Type B pancreatic cell (in vitro differentiated cells): ENCODE measurements around the gene SDE2. TPM values are rescaled to one million over a fixed set of nuclear protein-coding genes. Genes with fewer than 3 reads are reported as not detected.
"Not testable (repeated sequence)": the region's sequence is repeated elsewhere in the genome, so short reads cannot be mapped to it uniquely, and the experiment has no call there.

Source experiments
- DNase-seq: peaks from one replicate; pipeline ENCODE4 v3.0.0; 2021; ENCODE audit warnings: mixed read lengths; ENCODE audit not compliant: unreplicated experiment; ENCODE audit errors: extremely low spot score
- H3K27ac Mint-ChIP-seq: 2 replicates; pipeline ENCODE4 v1.8.0; 2021; ENCODE audit warnings: mild to moderate bottlenecking, mixed read lengths
- H3K27me3 Mint-ChIP-seq: 2 replicates; pipeline ENCODE4 v1.8.0; 2021; ENCODE audit warnings: mixed read lengths
- H3K36me3 Mint-ChIP-seq: 2 replicates; pipeline ENCODE4 v1.8.0; 2021; ENCODE audit warnings: mixed read lengths
- H3K4me1 Mint-ChIP-seq: one replicate; pipeline ENCODE4 v1.8.0; 2021; ENCODE audit warnings: mixed read lengths; ENCODE audit not compliant: unreplicated experiment
- H3K4me3 Mint-ChIP-seq: 2 replicates; pipeline ENCODE4 v1.8.0; 2021; ENCODE audit warnings: mild to moderate bottlenecking, mixed read lengths
- H3K9me3 Mint-ChIP-seq: 2 replicates; pipeline ENCODE4 v1.8.0; 2021; ENCODE audit warnings: mixed read lengths
- total RNA-seq: library from RNA; stranded (reverse); gene quantifications from 2 replicates; pipeline ENCODE4 v1.2.1, GENCODE V29; 2021; ENCODE audit warnings: low replicate concordance
- TF ChIP-seq, protein P1 (sequence below): fragments of 200-600 bp; sonication (generic); conservative IDR thresholded peaks from 2 replicates; pipeline ENCODE4 v1.5.0; 2021; ENCODE audit warnings: antibody characterized with exemption, mild to moderate bottlenecking

Gene SDE2
- total RNA-seq, 1 donor from 2014 or later: 15.1 TPM

DNA sequence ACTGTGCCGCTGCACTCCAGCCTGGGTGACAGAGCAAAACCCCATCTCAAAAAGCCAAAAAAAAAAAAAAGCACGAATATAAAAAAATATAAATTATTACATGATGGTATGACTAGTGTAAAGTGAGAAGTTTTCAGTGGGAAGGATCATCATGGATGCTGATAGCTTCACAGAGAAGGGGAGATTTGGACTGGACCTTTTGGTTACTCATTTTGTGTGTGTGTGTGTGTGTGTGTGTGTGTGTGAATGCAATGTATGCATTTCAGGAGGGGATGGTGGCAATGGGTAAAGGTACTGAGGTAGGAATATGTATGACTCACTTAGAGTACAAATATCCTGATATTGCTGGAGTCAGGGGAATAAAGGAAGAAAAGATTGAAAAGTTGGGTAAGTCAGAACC lies 22.7 kb upstream of the SDE2 start:
- peak overlapping the region; percentile 11 for H3K27ac Mint-ChIP-seq

DNA sequence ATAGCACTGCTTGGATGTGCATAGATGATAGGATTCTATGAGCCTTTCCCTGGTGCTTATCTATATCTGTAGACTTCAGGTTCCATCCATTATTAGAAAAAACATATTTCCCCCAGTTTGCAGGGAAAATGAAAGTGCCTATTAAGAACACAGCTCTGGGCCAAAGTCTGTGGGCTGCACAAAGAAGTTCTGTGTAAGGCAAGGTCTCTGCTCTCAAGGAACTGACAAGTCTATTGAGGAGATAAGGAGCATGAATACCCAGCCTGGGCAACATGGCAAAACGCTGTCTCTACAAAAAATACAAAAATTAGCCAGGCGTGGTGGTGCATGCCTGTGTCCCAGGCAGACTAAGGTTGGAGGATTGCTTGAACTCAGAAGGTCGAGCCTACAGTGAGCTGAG lies 22.3 kb upstream of the SDE2 start:
- H3K9me3 Mint-ChIP-seq: no peaks in the 10 kb centered on the region
- TF ChIP-seq, protein P1, sequence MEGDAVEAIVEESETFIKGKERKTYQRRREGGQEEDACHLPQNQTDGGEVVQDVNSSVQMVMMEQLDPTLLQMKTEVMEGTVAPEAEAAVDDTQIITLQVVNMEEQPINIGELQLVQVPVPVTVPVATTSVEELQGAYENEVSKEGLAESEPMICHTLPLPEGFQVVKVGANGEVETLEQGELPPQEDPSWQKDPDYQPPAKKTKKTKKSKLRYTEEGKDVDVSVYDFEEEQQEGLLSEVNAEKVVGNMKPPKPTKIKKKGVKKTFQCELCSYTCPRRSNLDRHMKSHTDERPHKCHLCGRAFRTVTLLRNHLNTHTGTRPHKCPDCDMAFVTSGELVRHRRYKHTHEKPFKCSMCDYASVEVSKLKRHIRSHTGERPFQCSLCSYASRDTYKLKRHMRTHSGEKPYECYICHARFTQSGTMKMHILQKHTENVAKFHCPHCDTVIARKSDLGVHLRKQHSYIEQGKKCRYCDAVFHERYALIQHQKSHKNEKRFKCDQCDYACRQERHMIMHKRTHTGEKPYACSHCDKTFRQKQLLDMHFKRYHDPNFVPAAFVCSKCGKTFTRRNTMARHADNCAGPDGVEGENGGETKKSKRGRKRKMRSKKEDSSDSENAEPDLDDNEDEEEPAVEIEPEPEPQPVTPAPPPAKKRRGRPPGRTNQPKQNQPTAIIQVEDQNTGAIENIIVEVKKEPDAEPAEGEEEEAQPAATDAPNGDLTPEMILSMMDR: no peak
- H3K27me3 Mint-ChIP-seq: no peaks in the 10 kb centered on the region

More for the DNA sequence above, 22.7 kb upstream of the SDE2 start:
- Mint-ChIP-seq H3K4me1 (no peaks in the 10 kb centered on the region), H3K27me3 (no peaks in the 10 kb centered on the region), H3K36me3 (no peaks in the 10 kb centered on the region), H3K4me3 (no peak overlapping the region), H3K9me3 (no peaks in the 10 kb centered on the region)
- TF ChIP-seq, protein P1: no peak
- DNase-seq: no peak

DNA sequence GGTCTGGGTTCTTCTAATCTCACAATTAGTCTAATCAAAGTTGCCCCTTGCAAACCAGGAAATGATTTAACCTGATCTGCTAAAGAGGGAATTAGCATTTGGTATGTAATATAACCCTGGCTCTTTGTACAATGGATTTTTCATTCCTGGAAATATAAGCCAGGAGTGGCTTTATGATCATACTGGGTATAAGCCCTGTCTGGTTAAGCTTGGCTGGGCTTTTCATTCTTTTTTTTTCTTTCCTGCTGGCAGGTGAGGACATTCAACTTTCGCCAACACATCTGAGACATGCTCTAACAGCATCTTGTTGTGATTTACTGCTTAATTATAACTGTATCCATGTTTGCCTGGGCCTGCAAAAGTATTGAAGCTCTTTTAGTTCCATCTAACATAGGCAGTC lies 20.4 kb upstream of the SDE2 start:
- Mint-ChIP-seq H3K27me3 (no peaks in the 10 kb centered on the region), H3K4me3 (no peak overlapping the region), H3K27ac (no peak overlapping the region), H3K36me3 (no peaks in the 10 kb centered on the region), H3K9me3 (no peaks in the 10 kb centered on the region), H3K4me1 (no peaks in the 10 kb centered on the region)
- DNase-seq: no peak
- TF ChIP-seq, protein P1: no peak

More for the DNA sequence above, 22.3 kb upstream of the SDE2 start:
- H3K27ac Mint-ChIP-seq: no peak overlapping the region
- no peaks in the 10 kb centered on the region for H3K36me3 Mint-ChIP-seq
- DNase-seq: no peak
- H3K4me3 Mint-ChIP-seq: no peak overlapping the region
- H3K4me1 Mint-ChIP-seq: no peaks in the 10 kb centered on the region

DNA sequence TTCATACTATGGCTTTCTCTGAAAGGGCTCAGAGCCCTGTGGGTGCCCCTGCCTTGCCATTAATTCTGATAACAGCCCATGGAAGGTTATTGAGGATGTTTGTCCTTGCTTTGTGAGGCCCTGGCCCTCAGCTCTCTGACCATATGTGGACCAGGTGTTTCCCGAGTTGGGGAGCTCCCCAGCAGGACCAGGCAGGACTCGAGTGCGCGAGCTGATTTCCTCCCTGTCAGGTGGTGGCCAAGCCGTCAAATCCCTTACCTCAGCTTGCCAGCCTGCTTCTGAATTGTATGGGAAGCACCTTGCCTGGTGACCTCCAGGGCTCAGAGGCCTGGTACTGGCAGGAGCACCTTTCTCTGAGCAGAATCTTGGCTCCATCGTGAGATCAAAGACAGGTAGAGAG lies 17.9 kb upstream of the SDE2 start:
- no peaks in the 10 kb centered on the region for H3K36me3 Mint-ChIP-seq
- DNase-seq: no peak
- no peaks in the 10 kb centered on the region for H3K4me1 Mint-ChIP-seq
- no peak overlapping the region for H3K4me3 Mint-ChIP-seq
- H3K9me3 Mint-ChIP-seq: no peaks in the 10 kb centered on the region
- TF ChIP-seq, protein P1: no peak
- H3K27me3 Mint-ChIP-seq: no peaks in the 10 kb centered on the region
- no peak overlapping the region for H3K27ac Mint-ChIP-seq

DNA sequence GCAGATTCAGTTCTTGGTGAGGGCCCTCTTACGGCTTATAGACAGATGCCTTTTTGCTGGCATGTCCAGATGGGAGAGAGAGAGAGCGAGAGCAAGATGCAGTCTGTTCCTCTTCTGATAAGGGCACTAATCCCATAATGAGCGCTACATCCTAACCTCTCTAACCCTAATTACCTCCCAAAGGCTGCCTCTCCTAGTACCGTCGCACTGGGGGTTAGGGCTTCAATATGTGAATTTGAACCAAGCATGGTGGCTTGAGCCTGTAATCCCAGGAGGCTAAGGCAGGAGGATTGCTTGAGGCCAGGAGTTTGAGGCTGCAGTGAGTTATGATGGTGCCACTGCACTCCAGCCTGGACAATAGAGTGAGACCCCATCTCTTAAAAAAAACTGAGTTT lies 10.5 kb upstream of the SDE2 start:
- H3K36me3 Mint-ChIP-seq: no peaks in the 10 kb centered on the region

DNA sequence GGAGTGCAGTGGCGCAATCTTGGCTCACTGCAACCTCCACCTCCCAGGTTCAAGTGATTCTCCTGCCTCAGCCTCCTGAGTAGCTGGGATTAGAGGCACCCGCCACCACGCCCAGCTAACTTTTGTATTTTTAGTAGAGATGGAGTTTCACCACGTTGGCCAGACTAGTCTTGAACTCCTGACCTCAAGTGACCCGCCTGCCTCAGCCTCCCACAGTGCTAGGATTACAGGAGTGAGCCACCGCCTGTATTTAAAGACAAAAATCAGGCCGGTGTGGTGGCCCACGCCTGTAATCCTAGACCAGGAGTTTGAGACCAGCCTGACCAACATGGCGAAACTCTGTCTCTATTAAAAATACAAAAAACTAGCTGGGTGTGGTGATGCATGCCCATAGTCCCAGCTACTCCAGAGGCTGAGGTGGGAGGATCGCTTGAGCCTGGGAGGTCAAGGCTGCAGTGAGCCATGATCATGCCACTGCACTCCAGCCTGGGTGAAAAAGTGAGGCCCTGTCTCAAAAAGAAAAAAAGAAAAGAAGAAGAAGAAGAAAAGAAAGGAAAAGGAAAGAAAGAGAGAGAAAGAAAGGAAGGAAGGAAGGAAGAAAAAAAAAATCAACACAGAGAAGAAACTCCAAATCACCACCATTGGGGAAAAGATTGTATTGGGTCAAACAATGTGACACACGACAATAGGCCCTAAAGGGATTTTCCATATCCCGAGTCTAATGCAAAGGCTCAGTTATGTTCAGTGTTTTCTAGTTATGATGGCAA lies 8.2 kb upstream of the SDE2 start:
- not testable (repeated sequence) for H3K36me3 Mint-ChIP-seq, DNase-seq, H3K4me1 Mint-ChIP-seq, H3K4me3 Mint-ChIP-seq, H3K27me3 Mint-ChIP-seq, H3K27ac Mint-ChIP-seq, H3K9me3 Mint-ChIP-seq

More for the DNA sequence above, 10.5 kb upstream of the SDE2 start:
- no peak for DNase-seq
- peaks cover 3% of the 10 kb centered on the region for H3K27me3 Mint-ChIP-seq
- TF ChIP-seq, protein P1: no peak
- no peak overlapping the region for H3K4me3 Mint-ChIP-seq
- H3K4me1 Mint-ChIP-seq: no peaks in the 10 kb centered on the region
- H3K9me3 Mint-ChIP-seq: no peaks in the 10 kb centered on the region
- H3K27ac Mint-ChIP-seq: no peak overlapping the region
